PFSK-1 (cell line): ENCODE results near the gene LHPP.

Source experiments
- REST ChIP-seq, 2 experiments: IDR thresholded peaks; 2 replicates each; pipeline versions ENCODE4 v1.6.1 to v1.8.0; 2011 to 2012; ENCODE audit warnings: low read depth in 2 of 2, low read length in 2 of 2, control low read depth in 1 of 2, inconsistent platforms in 1 of 2, mild to moderate bottlenecking in 1 of 2, moderate library complexity in 1 of 2; ENCODE audit not compliant: insufficient read depth in 1 of 2
- TAF1 ChIP-seq: IDR thresholded peaks from 2 replicates; pipeline ENCODE4 v1.6.1; 2012; ENCODE audit warnings: low read length, control low read depth, borderline replicate concordance; ENCODE audit not compliant: insufficient read depth

DNA sequence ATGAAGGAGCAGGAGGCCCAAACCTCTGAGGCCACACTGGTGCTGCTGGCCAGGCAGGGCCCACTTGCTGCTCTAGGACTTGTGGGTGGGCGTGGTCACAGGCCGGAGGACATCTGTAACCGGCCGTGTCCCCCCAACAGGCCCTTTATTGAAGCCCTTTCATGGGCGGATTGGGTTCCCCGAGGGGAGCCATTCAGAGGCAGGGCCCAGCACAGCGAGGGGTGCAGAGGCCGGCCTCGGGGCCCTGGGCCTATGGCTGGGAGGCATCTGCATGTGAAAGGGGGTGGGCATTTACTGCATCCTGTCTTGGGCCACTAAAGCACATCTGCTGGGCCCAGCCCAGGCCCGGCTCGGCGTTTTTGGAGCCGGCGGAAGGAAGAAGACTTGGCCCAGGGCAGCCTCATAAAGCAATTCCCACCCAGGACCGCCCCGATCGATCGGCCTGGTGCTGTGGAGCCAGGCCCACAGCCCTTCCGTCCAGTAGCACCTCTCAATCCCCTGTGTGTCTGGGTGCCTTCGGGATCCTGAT lies 8.4 kb downstream of the LHPP start:
- no peak for TF ChIP-seq REST (IDR thresholded peaks at IDR 0.05; ENCODE audit: insufficient read depth in 1 of 2, low read depth in 2 of 2, low read length in 2 of 2)
- TF ChIP-seq TAF1: no peak
